Lung (tissue), 12 donors: ENCODE data around the gene ADCY5. TPM values are rescaled to one million over a fixed set of nuclear protein-coding genes. Genes with fewer than 3 reads are reported as not detected.

Source experiments
- ATAC-seq: fragments of 200-7000 bp; cut with Tn5 transposase; one replicate; pipeline ENCODE4 v1.9.1; 2020; ENCODE audit warnings: moderate number of reproducible peaks; ENCODE audit not compliant: insufficient read depth, low FRiP score
- DNase-seq, 3 donors: peaks; one replicate each; pipeline ENCODE4 v3.0.0-alpha.2; 2013 to 2017
- H3K27ac ChIP-seq, 2 donors: one replicate each; pipeline ENCODE4 v1.5.1; 2013; ENCODE audit warnings: mild to moderate bottlenecking in 2 of 2, moderate library complexity in 2 of 2, control low read depth in 1 of 2, inconsistent platforms in 1 of 2, low read depth in 1 of 2, low read length in 1 of 2
- H3K27me3 ChIP-seq, 3 donors: one replicate each; pipeline ENCODE4 v1.5.1; 2013; ENCODE audit warnings: low read length in 2 of 3; ENCODE audit not compliant: control insufficient read depth in 3 of 3, insufficient read depth in 3 of 3
- H3K36me3 ChIP-seq, 4 donors: one replicate each; pipeline ENCODE4 v1.5.1; 2013; ENCODE audit warnings: low read length in 4 of 4, mild to moderate bottlenecking in 1 of 4, moderate library complexity in 1 of 4; ENCODE audit not compliant: control insufficient read depth in 4 of 4, insufficient read depth in 4 of 4
- H3K4me1 ChIP-seq, 5 donors: one replicate each; pipeline ENCODE4 v1.5.1; 2013; ENCODE audit warnings: low read length in 5 of 5, mild to moderate bottlenecking in 2 of 5, moderate library complexity in 1 of 5; ENCODE audit not compliant: control insufficient read depth in 5 of 5, insufficient read depth in 5 of 5
- H3K4me3 ChIP-seq: one replicate; pipeline ENCODE4 v1.5.1; 2013; ENCODE audit warnings: mild to moderate bottlenecking, control low read depth, moderate library complexity
- H3K9ac ChIP-seq, 2 donors: one replicate each; pipeline ENCODE4 v1.5.1; 2013; ENCODE audit warnings: low read length in 2 of 2, control low read depth in 1 of 2; ENCODE audit not compliant: insufficient read depth in 1 of 2
- H3K9me3 ChIP-seq, 4 donors: one replicate each; pipeline ENCODE4 v1.5.1; 2013; ENCODE audit warnings: low read length in 3 of 4, mild to moderate bottlenecking in 1 of 4, moderate library complexity in 1 of 4; ENCODE audit not compliant: control insufficient read depth in 4 of 4, insufficient read depth in 3 of 4
- WGBS, 2 donors: extraction: QIAGEN DNeasy Blood & Tissue Kit; methylation state at CpG; one replicate each; pipeline ENCODE4 v1.1.7; 2013; 5-methylcytosine and 5-hydroxymethylcytosine counted together
- polyA plus RNA-seq, 2 donors: library from polyadenylated mRNA; stranded (reverse); fragments of 200-250 nt; gene quantifications; one replicate each; pipeline ENCODE4 v1.2.1, GENCODE V29; 2013
- total RNA-seq, 2 donors: library from RNA; depleted of rRNA in 1 of 2; stranded (reverse); fragments of >200 nt in 1 of 2; gene quantifications; one replicate each; pipeline ENCODE4 v1.2.1, GENCODE V29; 2014 to 2021
- TF ChIP-seq, protein P1 (sequence below): IDR thresholded peaks from 2 replicates; pipeline ENCODE4 v1.5.1; 2012; ENCODE audit warnings: mild to moderate bottlenecking; ENCODE audit errors: control extremely low read depth, extremely low read depth
- donor health status: control.
- donor health status: control.
- donor health status: Bipolar disorder and iron deficiency.
- donor health status: healthy.
- donor health status: DM: yes; HTN: yes; CAD: no.

Gene ADCY5
- total and polyA plus RNA-seq, 4 donors: 1.2 to 8.4 (median 2.4) TPM

DNA sequence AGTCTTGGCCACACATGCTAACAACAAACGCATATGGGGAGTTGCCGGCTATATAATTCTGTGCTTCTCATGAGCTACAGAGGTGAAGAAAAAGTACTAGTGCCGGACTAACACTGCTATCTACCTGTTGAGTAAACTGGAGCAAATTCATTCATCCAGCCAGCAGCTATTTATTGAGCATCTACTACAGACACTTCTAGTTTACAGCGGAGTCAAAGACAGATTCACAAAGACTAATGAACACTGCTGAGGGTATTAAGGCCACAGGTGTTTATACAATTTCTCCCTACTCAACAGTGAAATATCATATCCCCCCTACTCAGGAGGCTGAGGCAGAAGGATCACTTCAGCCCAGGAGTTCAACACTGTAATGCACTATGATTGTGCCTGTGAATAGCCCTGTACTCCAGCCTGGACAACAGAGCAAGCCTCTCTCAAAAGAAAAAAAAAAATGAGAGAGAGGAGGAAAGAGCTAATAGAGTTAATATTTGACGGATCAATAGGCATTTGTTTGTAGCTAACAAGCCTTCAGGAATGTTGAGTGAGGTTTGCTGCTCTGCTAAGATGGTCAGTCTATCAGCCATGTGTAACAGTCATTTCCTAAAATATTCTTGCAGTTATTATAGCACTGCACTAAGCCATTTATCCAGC is 17.8 kb downstream of the ADCY5 start:
- TF ChIP-seq, protein P1, sequence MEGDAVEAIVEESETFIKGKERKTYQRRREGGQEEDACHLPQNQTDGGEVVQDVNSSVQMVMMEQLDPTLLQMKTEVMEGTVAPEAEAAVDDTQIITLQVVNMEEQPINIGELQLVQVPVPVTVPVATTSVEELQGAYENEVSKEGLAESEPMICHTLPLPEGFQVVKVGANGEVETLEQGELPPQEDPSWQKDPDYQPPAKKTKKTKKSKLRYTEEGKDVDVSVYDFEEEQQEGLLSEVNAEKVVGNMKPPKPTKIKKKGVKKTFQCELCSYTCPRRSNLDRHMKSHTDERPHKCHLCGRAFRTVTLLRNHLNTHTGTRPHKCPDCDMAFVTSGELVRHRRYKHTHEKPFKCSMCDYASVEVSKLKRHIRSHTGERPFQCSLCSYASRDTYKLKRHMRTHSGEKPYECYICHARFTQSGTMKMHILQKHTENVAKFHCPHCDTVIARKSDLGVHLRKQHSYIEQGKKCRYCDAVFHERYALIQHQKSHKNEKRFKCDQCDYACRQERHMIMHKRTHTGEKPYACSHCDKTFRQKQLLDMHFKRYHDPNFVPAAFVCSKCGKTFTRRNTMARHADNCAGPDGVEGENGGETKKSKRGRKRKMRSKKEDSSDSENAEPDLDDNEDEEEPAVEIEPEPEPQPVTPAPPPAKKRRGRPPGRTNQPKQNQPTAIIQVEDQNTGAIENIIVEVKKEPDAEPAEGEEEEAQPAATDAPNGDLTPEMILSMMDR: no peak
- Histone ChIP-seq H3K27ac (peak overlapping the region in 1 of 2 donors; percentile 4), H3K9ac (no peak overlapping the region), H3K4me1 (peaks cover 0 to 19% (median 2%) of the 10 kb centered on the region in 5 donors), H3K27me3 (no peaks in the 10 kb centered on the region), H3K4me3 (no peak overlapping the region), H3K9me3 (peaks cover 0 to 3% (median 0%) of the 10 kb centered on the region in 4 donors), H3K36me3 (no peaks in the 10 kb centered on the region)
- ATAC-seq (no peak), DNase-seq (no peak)
- WGBS, 2 donors: 90 to 95% methylated on average over 5 of the region's 5 CpGs

DNA sequence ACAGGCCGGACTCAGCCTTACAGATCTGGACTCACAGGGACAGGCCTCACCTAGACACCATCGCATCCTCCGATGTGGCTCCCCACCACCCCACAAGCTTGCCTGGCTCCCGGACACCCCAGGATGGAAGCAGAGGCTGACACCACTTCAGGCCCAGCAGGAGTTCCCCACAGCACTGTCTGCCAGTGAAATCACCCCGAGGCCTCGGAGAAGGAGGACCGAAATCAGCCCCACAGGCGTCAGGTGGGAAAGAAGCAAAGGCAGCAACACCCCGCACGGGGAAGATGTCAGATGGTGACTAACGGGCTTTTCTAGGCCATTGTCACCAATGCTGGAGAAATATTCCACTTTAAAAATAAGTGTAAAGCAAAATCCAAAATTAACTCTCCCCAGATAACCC is 18.6 kb downstream of the ADCY5 start:
- Histone ChIP-seq H3K36me3 (no peaks in the 10 kb centered on the region), H3K9me3 (peaks cover 0 to 3% (median 0%) of the 10 kb centered on the region in 4 donors), H3K9ac (no peak overlapping the region), H3K4me3 (no peak overlapping the region), H3K27ac (peak overlapping the region in 1 of 2 donors; percentile 5), H3K27me3 (no peaks in the 10 kb centered on the region), H3K4me1 (peaks cover under 1 to 27% (median 2%) of the 10 kb centered on the region in 5 donors)
- WGBS, 2 donors: 93 to 95% methylated on average over 11 of the region's 11 CpGs
- TF ChIP-seq, protein P1: no peak
- ATAC-seq (no peak), DNase-seq (no peak)

DNA sequence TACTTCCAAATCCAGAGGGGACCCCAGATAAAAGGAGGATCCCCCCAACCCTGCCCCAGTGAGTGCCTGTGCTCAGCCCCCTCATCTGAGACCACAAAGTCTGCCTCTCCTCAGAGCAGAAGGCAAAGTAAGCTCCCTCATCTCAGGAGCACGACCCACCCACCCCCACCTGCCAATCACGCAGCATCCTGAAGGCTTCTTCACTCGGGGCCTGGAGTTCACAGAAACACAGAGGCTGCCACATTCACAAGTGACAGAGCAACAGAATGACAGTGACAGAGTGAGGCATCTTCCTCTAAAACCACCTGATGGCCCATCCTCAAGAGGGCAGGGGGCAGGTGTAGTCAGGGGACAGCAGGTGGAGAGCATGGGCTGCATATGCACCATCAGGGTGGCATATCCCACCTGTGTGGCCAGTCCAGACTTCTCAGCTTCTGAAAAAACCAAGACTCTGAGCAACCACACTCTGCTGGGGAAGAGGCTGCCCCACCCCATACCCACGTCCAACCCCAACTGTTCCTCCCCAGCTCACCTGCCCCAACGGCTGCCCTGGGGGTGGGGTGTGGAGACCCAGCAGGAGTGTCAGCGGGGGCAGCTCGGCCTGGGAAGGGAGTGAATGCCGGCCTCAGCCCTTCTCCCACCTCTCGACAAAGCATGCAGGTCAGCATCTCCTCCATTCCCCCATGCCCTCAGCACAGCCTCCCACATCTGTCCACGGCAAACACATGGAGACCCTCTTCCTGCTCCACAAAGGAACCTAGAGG is 19.3 kb downstream of the ADCY5 start:
- DNase-seq: no peak

More for the DNA sequence above, 19.3 kb downstream of the ADCY5 start:
- Histone ChIP-seq H3K27ac (peak overlapping the region in 1 of 2 donors; percentile 5), H3K9me3 (peaks cover 0 to 3% (median 0%) of the 10 kb centered on the region in 4 donors), H3K4me1 (peaks cover 0 to 34% (median 8%) of the 10 kb centered on the region in 5 donors), H3K36me3 (no peaks in the 10 kb centered on the region), H3K27me3 (no peaks in the 10 kb centered on the region), H3K9ac (no peak overlapping the region), H3K4me3 (no peak overlapping the region)
- TF ChIP-seq, protein P1: no peak
- WGBS, 2 donors: 78 to 79% methylated on average over 10 of the region's 10 CpGs
- ATAC-seq: no peak
